Measurements from ENCODE around the gene C1QTNF8.

C1QTNF8 gene

DNA sequence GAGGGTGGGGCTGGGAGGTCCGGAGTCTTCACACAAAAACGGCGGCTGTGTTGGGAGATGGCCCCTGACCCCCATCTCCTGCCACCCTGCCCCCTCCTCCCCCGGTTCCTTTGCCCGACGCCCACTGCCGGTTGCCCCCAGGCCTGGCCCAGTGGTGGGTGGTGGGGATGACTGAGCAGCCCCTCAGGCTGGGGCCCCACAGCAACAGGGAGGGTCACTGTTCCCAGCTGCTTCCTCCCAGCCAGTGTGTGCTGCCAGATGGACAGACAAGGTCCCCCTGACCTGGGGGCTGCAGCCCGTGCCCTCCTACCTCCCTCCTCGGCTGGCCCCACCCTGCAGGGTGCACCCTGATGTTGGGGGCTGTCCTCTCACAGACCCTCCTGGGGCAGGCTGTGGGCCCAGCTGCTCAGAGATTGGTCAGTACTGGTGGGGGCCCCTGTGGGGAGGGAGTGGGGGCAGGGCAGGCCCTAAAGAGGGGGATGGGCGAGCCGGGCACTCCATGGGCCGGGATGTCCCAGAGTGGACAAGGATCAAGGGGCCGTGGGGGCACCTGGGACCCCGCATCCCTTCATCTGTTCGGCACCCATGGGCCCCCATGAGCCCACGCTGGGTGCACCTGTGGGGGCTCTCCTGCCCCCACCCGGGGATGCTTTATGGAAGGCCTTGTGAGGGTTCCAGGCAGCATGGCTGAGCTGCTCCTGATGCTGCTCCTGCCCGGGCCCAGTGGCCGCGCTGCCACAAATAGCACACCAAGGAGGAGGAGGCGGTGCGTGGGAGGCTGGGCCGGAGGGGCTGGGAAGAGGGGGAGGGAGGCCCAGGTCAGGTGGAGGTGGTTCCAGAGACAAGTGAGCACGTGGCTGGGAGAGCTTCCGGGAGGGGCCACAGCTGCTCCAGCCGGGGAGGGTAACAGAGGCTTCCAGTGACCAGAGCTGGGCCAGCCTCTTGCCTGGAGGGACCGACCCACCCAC, 5.1 kb downstream of the C1QTNF8 start:
- Histone ChIP-seq H3K4me2 (ENCODE audit: low read depth, low read length) (no peak overlapping the region), H3K36me3 (replicated peaks; ENCODE audit: insufficient read depth, low read length) (no peaks in the 10 kb centered on the region), H3K9me2 (replicated peaks; ENCODE audit: insufficient read depth, low read length) (no peaks in the 10 kb centered on the region), H3K4me3 (ENCODE audit: low read length) (no peak overlapping the region), H3K9ac (ENCODE audit: low read length) (no peak overlapping the region), H4K20me1 (ENCODE audit: insufficient read depth, low read length) (no peaks in the 10 kb centered on the region), H2AFZ (ENCODE audit: low read length) (no peak overlapping the region), H3F3A (ENCODE audit: insufficient read depth, low read length) (no peaks in the 10 kb centered on the region), H3K79me2 (ENCODE audit: low read length) (no peaks in the 10 kb centered on the region), H3K27me3 (replicated peaks; ENCODE audit: insufficient read depth, low read length) (peaks cover 44% of the 10 kb centered on the region), H3K4me1 (ENCODE audit: low read length) (no peaks in the 10 kb centered on the region), H3K9me3 (replicated peaks; ENCODE audit: insufficient read depth, low read length) (no peaks in the 10 kb centered on the region), H3K27ac (ENCODE audit: low read length) (no peak overlapping the region)
- DNase-seq, result no peak
- TF ChIP-seq EZH2 (optimal IDR thresholded peaks at IDR 0.05; ENCODE audit: low read depth, low read length) (no peak), EZH2phosphoT487 (IDR thresholded peaks at IDR 0.05; ENCODE audit: low read length) (no peak)
- TF ChIP-seq, protein P1, sequence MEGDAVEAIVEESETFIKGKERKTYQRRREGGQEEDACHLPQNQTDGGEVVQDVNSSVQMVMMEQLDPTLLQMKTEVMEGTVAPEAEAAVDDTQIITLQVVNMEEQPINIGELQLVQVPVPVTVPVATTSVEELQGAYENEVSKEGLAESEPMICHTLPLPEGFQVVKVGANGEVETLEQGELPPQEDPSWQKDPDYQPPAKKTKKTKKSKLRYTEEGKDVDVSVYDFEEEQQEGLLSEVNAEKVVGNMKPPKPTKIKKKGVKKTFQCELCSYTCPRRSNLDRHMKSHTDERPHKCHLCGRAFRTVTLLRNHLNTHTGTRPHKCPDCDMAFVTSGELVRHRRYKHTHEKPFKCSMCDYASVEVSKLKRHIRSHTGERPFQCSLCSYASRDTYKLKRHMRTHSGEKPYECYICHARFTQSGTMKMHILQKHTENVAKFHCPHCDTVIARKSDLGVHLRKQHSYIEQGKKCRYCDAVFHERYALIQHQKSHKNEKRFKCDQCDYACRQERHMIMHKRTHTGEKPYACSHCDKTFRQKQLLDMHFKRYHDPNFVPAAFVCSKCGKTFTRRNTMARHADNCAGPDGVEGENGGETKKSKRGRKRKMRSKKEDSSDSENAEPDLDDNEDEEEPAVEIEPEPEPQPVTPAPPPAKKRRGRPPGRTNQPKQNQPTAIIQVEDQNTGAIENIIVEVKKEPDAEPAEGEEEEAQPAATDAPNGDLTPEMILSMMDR (IDR thresholded peaks at IDR 0.05; ENCODE audit: low read length), result no peak

DNA sequence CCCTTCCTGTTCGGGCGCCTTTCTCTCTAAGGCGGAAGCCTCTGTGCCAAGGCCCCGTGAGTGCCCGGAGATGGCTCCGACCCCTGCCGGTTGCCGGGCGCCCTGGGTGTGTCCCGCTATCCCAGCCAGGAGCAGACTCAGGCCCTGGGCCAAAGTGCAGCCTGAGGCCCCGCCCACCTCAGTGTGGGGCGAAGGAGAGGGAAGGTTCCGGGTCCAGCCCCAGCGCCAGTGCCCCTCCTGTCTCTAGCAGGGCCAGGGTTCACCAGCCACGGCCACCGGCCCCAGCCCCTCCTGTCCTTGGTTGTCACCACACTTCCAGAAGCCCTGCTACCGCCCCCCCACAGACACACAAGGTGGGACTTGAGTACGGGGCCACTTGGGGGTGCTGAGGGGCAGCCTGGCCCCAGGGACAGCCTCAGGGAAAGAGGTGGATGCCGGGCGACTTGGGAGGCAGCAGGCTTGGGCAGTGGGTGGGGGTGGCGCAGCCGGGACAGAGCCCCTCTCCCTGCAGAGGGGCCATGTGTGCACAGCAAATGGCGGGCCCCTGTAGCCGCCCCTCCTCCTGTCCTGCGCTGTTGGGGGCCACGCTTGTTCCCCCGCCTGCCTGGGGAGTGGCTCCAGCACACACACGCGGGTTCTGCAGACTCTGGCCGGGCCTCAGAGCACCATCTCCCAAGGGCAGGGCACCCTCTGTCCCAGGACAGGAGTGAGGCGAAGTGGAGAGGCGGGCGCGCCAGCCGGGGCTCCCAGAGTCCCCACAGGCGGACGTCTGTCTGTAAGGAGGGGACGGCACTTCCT, 6.0 kb downstream of the C1QTNF8 start:
- no peaks in the 10 kb centered on the region for H3K4me1 ChIP-seq (ENCODE audit: low read length)

DNA sequence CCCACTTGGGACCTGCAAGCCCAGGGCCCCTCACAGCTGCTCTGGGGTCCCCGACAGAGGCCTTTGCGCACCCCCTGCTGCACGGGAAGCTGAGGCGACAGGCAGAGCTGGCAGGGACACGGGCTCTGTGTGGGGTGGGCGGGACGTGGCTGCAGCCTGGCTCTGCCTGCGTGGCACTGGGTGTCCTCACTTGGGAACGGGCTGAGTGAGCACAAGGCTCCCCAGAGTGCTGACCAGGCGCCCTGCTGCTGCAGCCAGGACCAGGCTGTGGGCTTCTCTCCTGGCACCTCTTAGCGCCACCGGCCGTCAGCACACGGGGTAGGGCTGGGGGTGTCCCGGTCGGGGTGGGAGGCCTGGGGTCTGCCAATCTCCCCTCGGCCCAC, 6.6 kb downstream of the C1QTNF8 start:
- H3K4me2 ChIP-seq (ENCODE audit: low read depth, low read length), result no peak overlapping the region
- no peak for DNase-seq
- peaks cover 55% of the 10 kb centered on the region for H3K27me3 ChIP-seq (replicated peaks; ENCODE audit: insufficient read depth, low read length)
- no peaks in the 10 kb centered on the region for H4K20me1 ChIP-seq (ENCODE audit: insufficient read depth, low read length)
- TF ChIP-seq EZH2phosphoT487 (IDR thresholded peaks at IDR 0.05; ENCODE audit: low read length), result no peak
- TF ChIP-seq, protein P1 (IDR thresholded peaks at IDR 0.05; ENCODE audit: low read length), result no peak
- no peak for TF ChIP-seq EZH2 (optimal IDR thresholded peaks at IDR 0.05; ENCODE audit: low read depth, low read length)
- H3K4me3 ChIP-seq (ENCODE audit: low read length), result no peak overlapping the region
- H3F3A ChIP-seq (ENCODE audit: insufficient read depth, low read length), result no peaks in the 10 kb centered on the region
- H3K4me1 ChIP-seq (ENCODE audit: low read length), result no peaks in the 10 kb centered on the region
- H3K9me2 ChIP-seq (replicated peaks; ENCODE audit: insufficient read depth, low read length), result no peaks in the 10 kb centered on the region
- no peaks in the 10 kb centered on the region for H3K9me3 ChIP-seq (replicated peaks; ENCODE audit: insufficient read depth, low read length)
- H2AFZ ChIP-seq (ENCODE audit: low read length), result no peak overlapping the region
- no peak overlapping the region for H3K27ac ChIP-seq (ENCODE audit: low read length)
- no peaks in the 10 kb centered on the region for H3K36me3 ChIP-seq (replicated peaks; ENCODE audit: insufficient read depth, low read length)
- H3K9ac ChIP-seq (ENCODE audit: low read length), result no peak overlapping the region
- H3K79me2 ChIP-seq (ENCODE audit: low read length), result no peaks in the 10 kb centered on the region

More for the DNA sequence above, 6.0 kb downstream of the C1QTNF8 start:
- Histone ChIP-seq H3K27me3 (replicated peaks; ENCODE audit: insufficient read depth, low read length) (peaks cover 49% of the 10 kb centered on the region), H3K36me3 (replicated peaks; ENCODE audit: insufficient read depth, low read length) (no peaks in the 10 kb centered on the region), H3K9me3 (replicated peaks; ENCODE audit: insufficient read depth, low read length) (no peaks in the 10 kb centered on the region), H2AFZ (ENCODE audit: low read length) (no peak overlapping the region), H3K27ac (ENCODE audit: low read length) (no peak overlapping the region), H4K20me1 (ENCODE audit: insufficient read depth, low read length) (no peaks in the 10 kb centered on the region), H3K79me2 (ENCODE audit: low read length) (no peaks in the 10 kb centered on the region), H3K4me2 (ENCODE audit: low read depth, low read length) (no peak overlapping the region), H3F3A (ENCODE audit: insufficient read depth, low read length) (no peaks in the 10 kb centered on the region), H3K4me3 (ENCODE audit: low read length) (no peak overlapping the region), H3K9ac (ENCODE audit: low read length) (no peak overlapping the region), H3K9me2 (replicated peaks; ENCODE audit: insufficient read depth, low read length) (no peaks in the 10 kb centered on the region)
- TF ChIP-seq, protein P1 (IDR thresholded peaks at IDR 0.05; ENCODE audit: low read length), result no peak
- no peak for TF ChIP-seq EZH2 (optimal IDR thresholded peaks at IDR 0.05; ENCODE audit: low read depth, low read length)
- no peak for DNase-seq
